ENCODE data around the gene TRAF1. TPM values are rescaled to one million over a fixed set of nuclear protein-coding genes. Genes with fewer than 3 reads are reported as not detected.

Gene TRAF1
- total and polyA plus RNA-seq, 7 donors: 0.55 to 2.0 (median 0.95) TPM

DNA sequence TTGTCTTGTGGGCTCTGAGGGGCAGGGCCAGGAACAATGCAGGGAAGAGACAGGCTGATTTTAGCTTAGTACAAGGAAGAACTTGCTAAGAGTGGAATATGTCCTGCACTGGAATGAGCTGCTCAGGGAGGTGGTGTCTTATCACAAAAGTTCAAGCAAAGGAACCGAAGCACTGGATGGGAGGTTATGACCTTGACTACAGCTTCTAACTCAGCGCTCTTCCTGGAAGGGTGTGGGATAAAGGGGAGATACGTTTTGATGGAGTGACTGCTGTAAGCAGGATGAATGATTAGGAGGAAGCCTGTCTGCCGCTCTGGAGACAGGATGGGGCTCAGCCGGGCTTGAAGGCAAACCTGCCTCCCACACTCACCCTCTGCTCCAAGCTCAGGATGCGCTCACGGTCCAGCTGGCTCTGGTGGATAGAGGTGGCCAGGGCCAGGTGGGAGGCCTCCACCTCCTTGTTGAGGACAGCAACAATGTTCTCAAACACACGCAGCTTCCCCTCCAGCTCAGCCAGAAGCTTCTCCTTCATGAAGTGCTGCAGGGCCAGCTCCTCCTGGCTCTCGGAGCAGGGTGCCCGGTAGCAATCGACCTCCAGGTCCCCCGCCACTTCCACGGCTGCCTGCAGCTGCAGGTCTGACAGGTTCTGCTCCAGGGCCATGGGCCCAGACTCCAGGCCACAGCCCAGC is 13.5 kb downstream of the TRAF1 start:
- WGBS, 3 donors: 90 to 96% (median 94%) methylated on average over 13 of the region's 13 CpGs
- Histone ChIP-seq H3K9me3 (no peaks in the 10 kb centered on the region), H3K4me1 (no peaks in the 10 kb centered on the region), H3K36me3 (ENCODE audit: insufficient read depth in 1 of 2, low read depth in 1 of 2) (peaks cover 0 to 8% of the 10 kb centered on the region in 2 donors), H3K4me3 (no peak overlapping the region), H3K27ac (no peak overlapping the region), H3K27me3 (ENCODE audit: insufficient read depth in 3 of 3, low read length in 2 of 3) (no peaks in the 10 kb centered on the region)
- intact Hi-C loops (cut with DNase I): no loop called here
- TF ChIP-seq CTCF (IDR thresholded peaks at IDR 0.05): no peak
- no peak for DNase-seq
- ATAC-seq: no peak

GRCh38 chr9:120911295-120911837 is 15.2 kb downstream of the TRAF1 start:
- TF ChIP-seq CTCF (IDR thresholded peaks at IDR 0.05): no peak
- 92 to 94% (median 92%) methylated on average over 9 of the region's 9 CpGs for WGBS, 3 donors
- Histone ChIP-seq H3K4me1 (no peaks in the 10 kb centered on the region), H3K9me3 (no peaks in the 10 kb centered on the region), H3K4me3 (no peak overlapping the region), H3K27ac (no peak overlapping the region), H3K27me3 (ENCODE audit: insufficient read depth in 3 of 3, low read length in 2 of 3) (no peaks in the 10 kb centered on the region), H3K36me3 (ENCODE audit: insufficient read depth in 1 of 2, low read depth in 1 of 2) (peaks cover 0 to 8% of the 10 kb centered on the region in 2 donors)
- no peak for ATAC-seq
- intact Hi-C loops (cut with DNase I): no loop called here
- DNase-seq: no peak

- Histone ChIP-seq H3K36me3 (ENCODE audit: insufficient read depth in 1 of 2, low read depth in 1 of 2) (peaks cover 0 to 8% of the 10 kb centered on the region in 2 donors), H3K27ac (no peak overlapping the region), H3K4me3 (no peak overlapping the region), H3K9me3 (no peaks in the 10 kb centered on the region), H3K4me1 (no peaks in the 10 kb centered on the region), H3K27me3 (ENCODE audit: insufficient read depth in 3 of 3, low read length in 2 of 3) (no peaks in the 10 kb centered on the region)
- ATAC-seq: no peak
- no peak for DNase-seq
- 93% methylated on average over 3 of the region's 3 CpGs for WGBS, 3 donors
- intact Hi-C loops (cut with DNase I): no loop called here
- no peak for TF ChIP-seq CTCF (IDR thresholded peaks at IDR 0.05)
These were observed 16.0 kb downstream of the TRAF1 start for GRCh38 chr9:120910643-120911042.

DNA sequence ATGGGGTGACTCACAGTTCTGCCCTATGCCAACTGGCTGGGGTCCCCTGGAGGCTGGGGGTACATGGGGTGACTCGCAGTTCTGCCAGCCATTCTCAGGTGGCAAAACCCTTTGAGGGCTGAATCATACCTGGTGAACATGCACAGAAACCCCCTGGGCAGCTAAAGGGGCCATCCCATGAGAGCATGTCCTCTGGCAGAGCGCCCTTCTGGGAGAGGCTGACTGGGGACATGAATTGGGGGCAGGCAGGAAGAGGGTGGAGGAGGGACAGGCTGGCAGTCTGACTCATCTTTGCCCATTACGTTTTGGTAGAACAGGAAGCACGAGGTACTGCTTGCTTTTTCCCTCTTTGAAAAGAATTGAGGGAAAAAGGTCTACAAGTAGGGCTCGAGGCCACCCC is 16.7 kb downstream of the TRAF1 start:
- H3K4me1 ChIP-seq: no peaks in the 10 kb centered on the region
- H3K4me3 ChIP-seq: no peak overlapping the region
- H3K27ac ChIP-seq: no peak overlapping the region
- intact Hi-C loops (cut with DNase I): no loop called here
- no peak for TF ChIP-seq CTCF (IDR thresholded peaks at IDR 0.05)
- H3K27me3 ChIP-seq (ENCODE audit: insufficient read depth in 3 of 3, low read length in 2 of 3): no peaks in the 10 kb centered on the region
- DNase-seq: no peak
- no peaks in the 10 kb centered on the region for H3K9me3 ChIP-seq
- no peak for ATAC-seq
- WGBS, 3 donors: 64 to 70% (median 68%) methylated on average over 5 of the region's 5 CpGs
- H3K36me3 ChIP-seq (ENCODE audit: insufficient read depth in 1 of 2, low read depth in 1 of 2): peaks cover 0 to 8% of the 10 kb centered on the region in 2 donors

All from psoas muscle (tissue), 8 donors.